ENCODE data around the gene HUWE1.
"Not testable (repeated sequence)": the region's sequence is repeated elsewhere in the genome, so short reads cannot be mapped to it uniquely, and the experiment has no call there.

Gene HUWE1

DNA sequence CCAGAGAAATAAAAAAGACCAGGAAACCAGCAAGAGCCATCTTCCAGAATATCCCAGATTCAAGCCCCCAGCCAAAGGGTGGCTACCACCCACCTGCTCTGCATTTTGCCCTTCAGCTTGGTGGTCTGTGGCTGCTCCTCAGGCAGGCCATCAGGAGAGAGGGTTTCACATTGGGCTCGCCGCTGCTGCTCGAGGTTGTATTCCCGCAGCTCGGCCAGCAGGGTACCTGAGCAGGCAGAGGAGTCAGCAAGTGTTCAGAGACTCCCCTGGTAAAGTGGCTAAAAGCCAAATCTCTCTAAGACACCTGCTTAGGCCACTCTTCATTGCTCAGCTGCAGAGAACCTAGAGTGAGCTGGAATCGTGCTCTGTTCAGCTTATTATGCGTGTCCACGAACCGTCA lies 141.6 kb downstream of the HUWE1 start:
- no peak for DNase-seq (ENCODE audit: low read depth)
- no peak overlapping the region for H3K4me3 ChIP-seq (ENCODE audit: control insufficient read depth, low read depth, low read length)
- TF ChIP-seq, protein P1, sequence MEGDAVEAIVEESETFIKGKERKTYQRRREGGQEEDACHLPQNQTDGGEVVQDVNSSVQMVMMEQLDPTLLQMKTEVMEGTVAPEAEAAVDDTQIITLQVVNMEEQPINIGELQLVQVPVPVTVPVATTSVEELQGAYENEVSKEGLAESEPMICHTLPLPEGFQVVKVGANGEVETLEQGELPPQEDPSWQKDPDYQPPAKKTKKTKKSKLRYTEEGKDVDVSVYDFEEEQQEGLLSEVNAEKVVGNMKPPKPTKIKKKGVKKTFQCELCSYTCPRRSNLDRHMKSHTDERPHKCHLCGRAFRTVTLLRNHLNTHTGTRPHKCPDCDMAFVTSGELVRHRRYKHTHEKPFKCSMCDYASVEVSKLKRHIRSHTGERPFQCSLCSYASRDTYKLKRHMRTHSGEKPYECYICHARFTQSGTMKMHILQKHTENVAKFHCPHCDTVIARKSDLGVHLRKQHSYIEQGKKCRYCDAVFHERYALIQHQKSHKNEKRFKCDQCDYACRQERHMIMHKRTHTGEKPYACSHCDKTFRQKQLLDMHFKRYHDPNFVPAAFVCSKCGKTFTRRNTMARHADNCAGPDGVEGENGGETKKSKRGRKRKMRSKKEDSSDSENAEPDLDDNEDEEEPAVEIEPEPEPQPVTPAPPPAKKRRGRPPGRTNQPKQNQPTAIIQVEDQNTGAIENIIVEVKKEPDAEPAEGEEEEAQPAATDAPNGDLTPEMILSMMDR (conservative IDR thresholded peaks at IDR 0.05; ENCODE audit: control insufficient read depth, insufficient read depth, low read depth, low read length): no peak

DNA sequence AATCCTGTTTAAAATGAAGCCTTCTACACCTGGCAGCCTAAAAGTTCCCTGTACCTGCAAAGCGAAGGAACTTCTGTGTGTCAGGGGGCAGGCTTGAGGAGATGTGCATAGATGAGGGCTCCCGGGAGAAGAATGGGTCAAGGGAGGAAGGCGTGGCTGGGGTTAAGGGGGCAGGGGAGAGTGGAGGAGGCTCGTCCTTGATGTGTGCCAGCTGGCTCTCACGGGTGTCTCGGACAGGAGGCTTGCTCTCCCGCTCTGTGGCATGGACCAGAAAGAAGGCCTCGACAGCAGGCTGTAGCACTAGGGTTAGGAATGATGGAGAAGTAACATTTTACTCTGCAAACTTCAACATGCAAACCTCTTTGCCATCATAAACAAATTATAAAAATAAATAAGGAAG lies 147.7 kb downstream of the HUWE1 start:
- H3K4me3 ChIP-seq (ENCODE audit: control insufficient read depth, low read depth, low read length): no peak overlapping the region
- TF ChIP-seq, protein P1 (conservative IDR thresholded peaks at IDR 0.05; ENCODE audit: control insufficient read depth, insufficient read depth, low read depth, low read length): no peak
- no peak for DNase-seq (ENCODE audit: low read depth)

DNA sequence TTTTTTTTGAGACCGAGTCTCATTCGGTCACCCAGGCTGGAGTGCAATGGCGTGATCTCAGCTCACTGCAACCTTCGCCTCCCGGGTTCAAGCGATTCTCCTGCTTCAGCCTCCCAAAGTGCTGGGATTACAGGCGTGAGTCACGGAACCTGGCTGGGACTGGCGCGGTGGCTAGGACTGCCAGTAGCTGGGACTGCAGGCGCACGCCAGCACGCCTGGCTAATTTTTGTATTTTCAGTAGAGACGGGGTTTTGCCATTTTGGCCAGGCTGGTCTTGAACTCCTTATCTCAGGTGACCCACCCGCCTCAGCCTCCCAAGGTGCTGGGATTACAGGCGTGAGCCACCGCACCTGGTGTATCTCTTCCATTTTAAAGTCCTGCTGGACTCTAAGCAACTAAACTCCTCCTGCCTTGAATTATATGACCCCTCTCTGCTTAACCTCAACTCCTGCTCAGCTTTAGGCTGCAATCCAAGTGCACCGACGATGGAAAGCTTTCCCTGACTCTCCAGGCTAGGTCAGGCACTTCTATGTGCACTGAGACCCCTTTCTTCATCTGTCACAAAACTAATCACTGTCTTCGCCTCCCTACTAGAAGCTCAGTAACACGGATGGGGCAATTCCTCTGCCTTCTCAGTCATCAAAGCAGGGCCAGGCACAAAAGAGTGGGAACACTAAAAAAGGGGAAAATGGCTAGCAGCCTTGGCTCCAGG lies 155.1 kb downstream of the HUWE1 start:
- not testable (repeated sequence) for DNase-seq (ENCODE audit: low read depth); H3K4me3 ChIP-seq (ENCODE audit: control insufficient read depth, low read depth, low read length)

DNA sequence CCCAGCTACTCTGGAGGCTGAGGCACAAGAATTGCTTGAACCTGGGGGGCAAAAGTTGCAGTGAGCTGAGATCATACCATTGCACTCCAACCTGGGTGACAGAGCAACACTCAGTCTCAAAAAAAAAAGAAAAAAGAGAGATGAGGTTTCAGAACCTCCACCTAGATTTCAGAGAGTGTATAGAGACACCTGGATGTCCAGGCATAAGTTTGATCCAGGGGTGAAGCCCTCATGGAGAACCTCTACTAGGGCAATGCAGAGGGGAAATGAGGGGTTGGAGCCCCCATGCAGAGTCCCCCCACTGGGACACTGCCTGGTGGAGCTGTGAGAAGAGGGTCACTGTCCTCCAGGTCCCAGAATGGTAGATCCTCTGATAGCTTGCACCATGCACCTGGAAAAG lies 159.5 kb downstream of the HUWE1 start:
- no peak overlapping the region for H3K4me3 ChIP-seq (ENCODE audit: control insufficient read depth, low read depth, low read length)
- TF ChIP-seq, protein P1 (conservative IDR thresholded peaks at IDR 0.05; ENCODE audit: control insufficient read depth, insufficient read depth, low read depth, low read length): no peak
- DNase-seq (ENCODE audit: low read depth): no peak

DNA sequence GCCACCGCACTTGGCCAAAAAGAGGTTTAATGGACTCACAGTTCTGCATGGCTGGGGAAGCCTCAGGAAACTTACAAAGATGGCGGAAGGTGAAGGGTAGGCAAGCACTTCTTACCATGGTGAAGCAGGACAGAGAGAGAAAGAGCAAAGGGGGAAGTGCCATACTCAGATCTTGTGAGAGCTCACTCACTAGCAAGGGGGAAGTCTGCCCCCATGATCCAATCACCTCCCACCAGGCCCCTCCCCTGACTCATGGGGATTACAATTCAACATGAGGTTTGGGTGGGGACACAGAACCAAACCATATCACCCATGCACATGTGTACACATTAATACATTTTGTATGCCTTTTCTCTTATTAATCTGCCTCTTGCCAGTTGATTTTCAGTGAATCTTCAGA lies 175.2 kb downstream of the HUWE1 start:
- DNase-seq (ENCODE audit: low read depth): no peak
- TF ChIP-seq, protein P1 (conservative IDR thresholded peaks at IDR 0.05; ENCODE audit: control insufficient read depth, insufficient read depth, low read depth, low read length): no peak
- H3K4me3 ChIP-seq (ENCODE audit: control insufficient read depth, low read depth, low read length): no peak overlapping the region

DNA sequence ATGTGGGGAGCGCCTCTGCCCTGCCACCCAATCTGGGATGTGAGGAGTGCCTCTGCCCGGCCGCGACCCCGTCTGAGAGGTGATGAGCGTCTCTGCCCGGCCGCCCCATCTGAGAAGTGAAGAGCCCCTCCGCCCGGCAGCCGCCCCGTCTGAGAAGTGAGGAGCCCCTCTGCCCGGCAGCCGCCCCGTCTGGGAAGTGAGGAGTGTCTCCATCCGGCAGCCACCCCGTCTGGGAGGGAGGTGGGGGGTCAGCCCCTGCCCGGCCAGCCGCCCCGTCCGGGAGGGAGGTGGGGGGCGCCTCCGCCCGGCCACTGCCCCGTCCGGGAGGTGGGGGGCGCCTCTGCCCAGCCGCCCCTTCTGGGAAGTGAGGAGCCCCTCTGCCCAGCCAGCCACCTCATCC lies 182.5 kb downstream of the HUWE1 start:
- not testable (repeated sequence) for DNase-seq (ENCODE audit: low read depth); H3K4me3 ChIP-seq (ENCODE audit: control insufficient read depth, low read depth, low read length)

DNA sequence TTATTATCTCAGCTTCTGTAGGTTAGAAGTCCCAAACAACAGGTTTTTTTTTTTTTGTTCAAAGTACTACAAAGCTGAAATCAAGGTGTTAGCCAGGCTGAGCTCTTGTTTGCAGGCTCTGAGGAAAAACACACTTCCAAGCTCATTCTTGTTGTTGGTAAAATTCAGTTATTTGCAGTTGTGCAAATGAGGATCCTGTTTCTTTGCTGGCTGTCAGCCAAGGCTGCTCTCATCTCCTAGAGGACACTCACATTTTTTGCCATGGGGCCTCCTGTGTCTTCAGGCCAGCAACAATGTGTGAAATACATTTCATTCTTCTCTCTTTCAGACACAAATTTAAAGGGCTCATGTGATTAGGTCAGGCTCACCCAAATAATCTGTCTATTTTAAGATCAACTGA lies 192.1 kb downstream of the HUWE1 start:
- H3K4me3 ChIP-seq (ENCODE audit: control insufficient read depth, low read depth, low read length): no peak overlapping the region
- DNase-seq (ENCODE audit: low read depth): peak; percentile 30
- TF ChIP-seq, protein P1 (conservative IDR thresholded peaks at IDR 0.05; ENCODE audit: control insufficient read depth, insufficient read depth, low read depth, low read length): no peak

DNA sequence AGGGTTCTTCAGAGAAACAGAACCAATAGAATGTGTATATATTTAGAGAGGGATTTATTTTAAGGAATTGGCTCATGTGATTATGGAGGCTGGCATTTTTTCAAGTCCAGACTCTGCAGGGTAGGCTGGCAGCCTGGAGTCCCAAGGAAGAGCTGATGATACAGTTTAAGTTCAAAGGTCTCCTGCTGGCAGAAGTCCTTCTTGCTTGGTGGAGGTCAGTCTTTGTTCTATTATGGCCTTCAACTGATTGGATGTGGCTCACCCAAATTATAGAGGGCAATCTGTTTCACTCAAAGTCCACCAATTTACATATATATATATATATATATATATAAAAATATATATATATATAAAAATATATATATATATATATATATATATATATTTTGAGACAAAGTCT lies 200.2 kb downstream of the HUWE1 start:
- H3K4me3 ChIP-seq (ENCODE audit: control insufficient read depth, low read depth, low read length): no peak overlapping the region
- DNase-seq (ENCODE audit: low read depth): no peak
- TF ChIP-seq, protein P1 (conservative IDR thresholded peaks at IDR 0.05; ENCODE audit: control insufficient read depth, insufficient read depth, low read depth, low read length): no peak
